ENCODE data around the gene R3HCC1L.

R3HCC1L gene

GRCh38 chr10:98270786-98271185 lies 136.3 kb downstream of the R3HCC1L start:
- Histone ChIP-seq H3K4me3 (ENCODE audit: low read depth, low read length) (no peak overlapping the region), H3K36me3 (no peaks in the 10 kb centered on the region), H3K4me1 (no peaks in the 10 kb centered on the region), H3K9me3 (no peaks in the 10 kb centered on the region), H3K27me3 (no peaks in the 10 kb centered on the region)
- no peak for DNase-seq
- TF ChIP-seq, protein P1, sequence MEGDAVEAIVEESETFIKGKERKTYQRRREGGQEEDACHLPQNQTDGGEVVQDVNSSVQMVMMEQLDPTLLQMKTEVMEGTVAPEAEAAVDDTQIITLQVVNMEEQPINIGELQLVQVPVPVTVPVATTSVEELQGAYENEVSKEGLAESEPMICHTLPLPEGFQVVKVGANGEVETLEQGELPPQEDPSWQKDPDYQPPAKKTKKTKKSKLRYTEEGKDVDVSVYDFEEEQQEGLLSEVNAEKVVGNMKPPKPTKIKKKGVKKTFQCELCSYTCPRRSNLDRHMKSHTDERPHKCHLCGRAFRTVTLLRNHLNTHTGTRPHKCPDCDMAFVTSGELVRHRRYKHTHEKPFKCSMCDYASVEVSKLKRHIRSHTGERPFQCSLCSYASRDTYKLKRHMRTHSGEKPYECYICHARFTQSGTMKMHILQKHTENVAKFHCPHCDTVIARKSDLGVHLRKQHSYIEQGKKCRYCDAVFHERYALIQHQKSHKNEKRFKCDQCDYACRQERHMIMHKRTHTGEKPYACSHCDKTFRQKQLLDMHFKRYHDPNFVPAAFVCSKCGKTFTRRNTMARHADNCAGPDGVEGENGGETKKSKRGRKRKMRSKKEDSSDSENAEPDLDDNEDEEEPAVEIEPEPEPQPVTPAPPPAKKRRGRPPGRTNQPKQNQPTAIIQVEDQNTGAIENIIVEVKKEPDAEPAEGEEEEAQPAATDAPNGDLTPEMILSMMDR (IDR thresholded peaks at IDR 0.05; ENCODE audit: low read depth, low read length): no peak

DNA sequence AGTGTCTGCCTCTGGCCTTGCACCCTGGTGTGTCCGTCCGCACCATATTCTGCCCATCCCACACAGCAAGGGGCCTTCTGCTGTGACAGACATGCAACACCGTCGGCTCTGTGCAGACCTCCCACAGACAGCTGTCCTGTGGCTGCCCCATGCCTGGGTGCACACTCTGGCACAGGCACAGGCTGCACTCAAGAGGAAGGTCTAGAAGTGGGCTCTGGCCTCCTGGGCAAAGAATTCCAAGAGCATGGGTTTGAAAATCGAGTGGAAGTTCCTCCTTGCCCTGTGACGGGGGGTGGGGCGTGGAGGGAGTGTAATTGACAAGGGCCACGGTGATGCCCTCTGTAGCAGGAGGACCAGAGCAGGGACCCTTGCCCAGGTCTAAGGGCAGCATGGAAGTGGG lies 137.8 kb downstream of the R3HCC1L start:
- Histone ChIP-seq H3K36me3 (no peaks in the 10 kb centered on the region), H3K27me3 (no peaks in the 10 kb centered on the region), H3K4me3 (ENCODE audit: low read depth, low read length) (no peak overlapping the region), H3K4me1 (no peaks in the 10 kb centered on the region), H3K9me3 (no peaks in the 10 kb centered on the region)
- DNase-seq: no peak
- TF ChIP-seq, protein P1 (IDR thresholded peaks at IDR 0.05; ENCODE audit: low read depth, low read length): no peak

GRCh38 chr10:98272656-98273055 lies 138.2 kb downstream of the R3HCC1L start:
- Histone ChIP-seq H3K27me3 (no peaks in the 10 kb centered on the region), H3K36me3 (no peaks in the 10 kb centered on the region), H3K4me3 (ENCODE audit: low read depth, low read length) (no peak overlapping the region), H3K9me3 (no peaks in the 10 kb centered on the region), H3K4me1 (no peaks in the 10 kb centered on the region)
- DNase-seq: no peak
- TF ChIP-seq, protein P1 (IDR thresholded peaks at IDR 0.05; ENCODE audit: low read depth, low read length): no peak

- Histone ChIP-seq H3K27me3 (no peaks in the 10 kb centered on the region; the same call in 1 of the 2 replicates), H3K9me3 (no peaks in the 10 kb centered on the region), H3K36me3 (no peaks in the 10 kb centered on the region), H3K4me3 (ENCODE audit: low read depth, low read length) (no peak overlapping the region), H3K4me1 (no peaks in the 10 kb centered on the region)
- TF ChIP-seq, protein P1 (IDR thresholded peaks at IDR 0.05; ENCODE audit: low read depth, low read length): no peak
- DNase-seq: no peak
Measured at GRCh38 chr10:98273057-98273850, 138.8 kb downstream of the R3HCC1L start.

GRCh38 chr10:98274562-98274961 lies 140.1 kb downstream of the R3HCC1L start:
- no peaks in the 10 kb centered on the region for H3K9me3 ChIP-seq
- peaks cover 2% of the 10 kb centered on the region; the same call in 1 of the 2 replicates for H3K27me3 ChIP-seq
- no peak overlapping the region for H3K4me3 ChIP-seq (ENCODE audit: low read depth, low read length)
- TF ChIP-seq, protein P1 (IDR thresholded peaks at IDR 0.05; ENCODE audit: low read depth, low read length): no peak
- no peaks in the 10 kb centered on the region for H3K4me1 ChIP-seq
- no peaks in the 10 kb centered on the region for H3K36me3 ChIP-seq
- no peak for DNase-seq

- no peak overlapping the region for H3K4me3 ChIP-seq (ENCODE audit: low read depth, low read length)
- no peaks in the 10 kb centered on the region for H3K36me3 ChIP-seq
- no peaks in the 10 kb centered on the region for H3K9me3 ChIP-seq
- H3K27me3 ChIP-seq: peaks cover 2% of the 10 kb centered on the region; the same call in 1 of the 2 replicates
- TF ChIP-seq, protein P1 (IDR thresholded peaks at IDR 0.05; ENCODE audit: low read depth, low read length): no peak
- DNase-seq: no peak
- H3K4me1 ChIP-seq: no peaks in the 10 kb centered on the region
Measured at GRCh38 chr10:98276311-98276710, 141.9 kb downstream of the R3HCC1L start.

Measured in BE2C (cell line).